Measurements from ENCODE around the gene NT5C2.

DNA sequence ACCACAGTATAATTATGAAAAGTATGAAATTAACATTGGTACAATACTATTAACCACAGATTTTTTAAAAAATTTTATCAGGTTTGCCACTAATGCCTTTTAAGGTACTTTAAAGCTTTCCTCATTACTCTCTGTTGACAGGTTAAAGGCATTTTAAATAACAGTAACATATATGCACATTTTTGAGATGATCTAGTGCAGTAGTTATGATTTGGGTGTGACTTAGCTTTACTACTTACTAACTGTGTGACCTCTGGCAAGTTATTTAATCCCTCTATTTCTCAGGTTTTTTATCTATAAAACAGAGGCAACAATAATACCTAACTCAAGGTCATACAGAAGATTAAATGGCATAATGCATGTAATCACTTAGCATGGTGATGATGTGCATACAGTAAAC lies 94.8 kb downstream of the NT5C2 start:
- TF ChIP-seq, protein P1, sequence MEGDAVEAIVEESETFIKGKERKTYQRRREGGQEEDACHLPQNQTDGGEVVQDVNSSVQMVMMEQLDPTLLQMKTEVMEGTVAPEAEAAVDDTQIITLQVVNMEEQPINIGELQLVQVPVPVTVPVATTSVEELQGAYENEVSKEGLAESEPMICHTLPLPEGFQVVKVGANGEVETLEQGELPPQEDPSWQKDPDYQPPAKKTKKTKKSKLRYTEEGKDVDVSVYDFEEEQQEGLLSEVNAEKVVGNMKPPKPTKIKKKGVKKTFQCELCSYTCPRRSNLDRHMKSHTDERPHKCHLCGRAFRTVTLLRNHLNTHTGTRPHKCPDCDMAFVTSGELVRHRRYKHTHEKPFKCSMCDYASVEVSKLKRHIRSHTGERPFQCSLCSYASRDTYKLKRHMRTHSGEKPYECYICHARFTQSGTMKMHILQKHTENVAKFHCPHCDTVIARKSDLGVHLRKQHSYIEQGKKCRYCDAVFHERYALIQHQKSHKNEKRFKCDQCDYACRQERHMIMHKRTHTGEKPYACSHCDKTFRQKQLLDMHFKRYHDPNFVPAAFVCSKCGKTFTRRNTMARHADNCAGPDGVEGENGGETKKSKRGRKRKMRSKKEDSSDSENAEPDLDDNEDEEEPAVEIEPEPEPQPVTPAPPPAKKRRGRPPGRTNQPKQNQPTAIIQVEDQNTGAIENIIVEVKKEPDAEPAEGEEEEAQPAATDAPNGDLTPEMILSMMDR (conservative IDR thresholded peaks at IDR 0.05; ENCODE audit: low read depth, low read length), result no peak
- TF ChIP-seq EZH2phosphoT487 (IDR thresholded peaks at IDR 0.05; ENCODE audit: borderline replicate concordance, low read length) (no peak), EZH2 (IDR thresholded peaks at IDR 0.05; ENCODE audit: low read length, unreplicated experiment) (no peak)

Measured in PC-3 (cell line).